NT2/D1 (cell line): ENCODE measurements around the gene KRT32.
"Not testable (repeated sequence)": the region's sequence is repeated elsewhere in the genome, so short reads cannot be mapped to it uniquely, and the experiment has no call there.

ENCODE experiments used
- DNase-seq: peaks from one replicate; pipeline ENCODE4 v3.0.0-alpha.2; 2011; ENCODE audit warnings: low read depth, low spot score
- H3K27me3 ChIP-seq: 2 replicates; pipeline ENCODE4 v1.6.0; 2011; ENCODE audit warnings: mild to moderate bottlenecking; ENCODE audit not compliant: insufficient read length, insufficient read depth
- H3K36me3 ChIP-seq: 2 replicates; pipeline ENCODE4 v1.6.1; 2011; ENCODE audit warnings: mild to moderate bottlenecking, low read length, mixed read lengths; ENCODE audit not compliant: insufficient read depth, insufficient read length
- H3K4me1 ChIP-seq: 2 replicates; pipeline ENCODE4 v1.5.1; 2011; ENCODE audit not compliant: insufficient read depth, insufficient read length
- H3K4me3 ChIP-seq: 2 replicates; pipeline ENCODE4 v1.5.1; 2011; ENCODE audit warnings: low read depth; ENCODE audit not compliant: insufficient read length
- H3K9ac ChIP-seq: 2 replicates; pipeline ENCODE4 v1.6.0; 2011; ENCODE audit warnings: low read depth; ENCODE audit not compliant: insufficient read length
- H3K9me3 ChIP-seq: 2 replicates; pipeline ENCODE4 v1.5.1; 2011; ENCODE audit warnings: mild to moderate bottlenecking, low read length; ENCODE audit not compliant: insufficient read depth
- SUZ12 ChIP-seq: IDR thresholded peaks from 2 replicates; pipeline ENCODE4 v1.6.1; 2011; ENCODE audit not compliant: insufficient read length, insufficient read depth; ENCODE audit errors: extremely low read depth
- YY1 ChIP-seq: IDR thresholded peaks from 2 replicates; pipeline ENCODE4 v1.6.1; 2011; ENCODE audit not compliant: insufficient read length, insufficient read depth
- ZNF274 ChIP-seq: IDR thresholded peaks from 2 replicates; pipeline ENCODE4 v1.6.1; 2011; ENCODE audit warnings: mild to moderate bottlenecking, low read depth, low read length

KRT32 gene

GRCh38 chr17:41424111-41424635, 43.0 kb downstream of the KRT32 start, which contains the start of gene KRT37:
Gene KRT37, minus strand, starts transcription at chr17:41424585. Its CDS starts 62 bp downstream, at chr17:41424523.
- peaks cover 3% of the 10 kb centered on the region for H3K4me1 ChIP-seq
- no peaks in the 10 kb centered on the region for H3K9me3 ChIP-seq
- no peak within 1 kb of the TSS for H3K9ac ChIP-seq
- H3K27me3 ChIP-seq: no peaks in the 10 kb centered on the region
- no peaks in the 10 kb centered on the region for H3K36me3 ChIP-seq
- no peak within 1 kb of the TSS for H3K4me3 ChIP-seq
- DNase-seq: no peak
- TF ChIP-seq SUZ12 (no peak), ZNF274 (no peak), YY1 (no peak)

- H3K27me3 ChIP-seq: not testable (repeated sequence)
Measured at GRCh38 chr17:41422586-41422985, 44.6 kb downstream of the KRT32 start.

GRCh38 chr17:41421617-41422016, 45.6 kb downstream of the KRT32 start:
- no peak for TF ChIP-seq YY1
- no peak for TF ChIP-seq ZNF274
- TF ChIP-seq SUZ12: no peak
- no peaks in the 10 kb centered on the region for H3K9me3 ChIP-seq
- H3K4me3 ChIP-seq: no peak overlapping the region
- no peaks in the 10 kb centered on the region for H3K4me1 ChIP-seq
- H3K36me3 ChIP-seq: no peaks in the 10 kb centered on the region
- DNase-seq: no peak
- H3K27me3 ChIP-seq: no peaks in the 10 kb centered on the region
- no peak overlapping the region for H3K9ac ChIP-seq

More at GRCh38 chr17:41422586-41422985, 44.6 kb downstream of the KRT32 start:
- not testable (repeated sequence) for H3K9me3 ChIP-seq, H3K4me1 ChIP-seq, H3K4me3 ChIP-seq, H3K36me3 ChIP-seq, H3K9ac ChIP-seq, DNase-seq

- no peak overlapping the region for H3K9ac ChIP-seq
- H3K4me1 ChIP-seq: no peaks in the 10 kb centered on the region
- H3K4me3 ChIP-seq: no peak overlapping the region
- DNase-seq: no peak
- no peaks in the 10 kb centered on the region for H3K9me3 ChIP-seq
- TF ChIP-seq SUZ12 (no peak), ZNF274 (no peak), YY1 (no peak)
- H3K36me3 ChIP-seq: no peaks in the 10 kb centered on the region
- H3K27me3 ChIP-seq: no peaks in the 10 kb centered on the region
Measured at GRCh38 chr17:41421116-41421515, 46.1 kb downstream of the KRT32 start.

- Histone ChIP-seq H3K4me3 (no peak overlapping the region), H3K36me3 (no peaks in the 10 kb centered on the region), H3K4me1 (peaks cover 2% of the 10 kb centered on the region), H3K9me3 (no peaks in the 10 kb centered on the region), H3K9ac (no peak overlapping the region), H3K27me3 (no peaks in the 10 kb centered on the region)
- TF ChIP-seq SUZ12 (no peak), YY1 (no peak), ZNF274 (no peak)
- DNase-seq: no peak
Measured at GRCh38 chr17:41420134-41420533, 47.1 kb downstream of the KRT32 start.

GRCh38 chr17:41419716-41420115, 47.5 kb downstream of the KRT32 start:
- no peaks in the 10 kb centered on the region for H3K9me3 ChIP-seq
- no peaks in the 10 kb centered on the region for H3K36me3 ChIP-seq
- no peak for DNase-seq
- no peak for TF ChIP-seq ZNF274
- TF ChIP-seq SUZ12: no peak
- no peak for TF ChIP-seq YY1
- peaks cover 2% of the 10 kb centered on the region for H3K4me1 ChIP-seq
- no peak overlapping the region for H3K9ac ChIP-seq
- H3K4me3 ChIP-seq: no peak overlapping the region
- no peaks in the 10 kb centered on the region for H3K27me3 ChIP-seq

- Histone ChIP-seq H3K27me3 (no peaks in the 10 kb centered on the region), H3K4me1 (peaks cover 8% of the 10 kb centered on the region), H3K4me3 (no peak overlapping the region), H3K36me3 (no peaks in the 10 kb centered on the region), H3K9me3 (no peaks in the 10 kb centered on the region), H3K9ac (no peak overlapping the region)
- TF ChIP-seq ZNF274 (no peak), SUZ12 (no peak), YY1 (no peak)
- DNase-seq: no peak
Measured at GRCh38 chr17:41418116-41418860, 48.9 kb downstream of the KRT32 start.

- no peaks in the 10 kb centered on the region for H3K36me3 ChIP-seq
- no peak for DNase-seq
Measured at GRCh38 chr17:41417576-41418015, 49.6 kb downstream of the KRT32 start.

More at GRCh38 chr17:41417576-41418015, 49.6 kb downstream of the KRT32 start:
- Histone ChIP-seq H3K9me3 (no peaks in the 10 kb centered on the region), H3K9ac (no peak overlapping the region), H3K27me3 (no peaks in the 10 kb centered on the region), H3K4me1 (peaks cover 8% of the 10 kb centered on the region), H3K4me3 (no peak overlapping the region)
- TF ChIP-seq SUZ12: no peak
- TF ChIP-seq YY1: no peak
- TF ChIP-seq ZNF274: no peak
